Measurements from ENCODE around the gene CIDEB. TPM values are rescaled to one million over a fixed set of nuclear protein-coding genes. Genes with fewer than 3 reads are reported as not detected.
A peak's percentile ranks its signal among the peaks of the same experiment; 100 is the strongest.

Gene CIDEB
- total and polyA plus RNA-seq, 9 of the 15 experiments (the other 6 are each of a cell fraction or from before 2014, with no cell fraction given), result 0.03 to 0.35 (median 0.09) TPM; not detected in 3

- TF ChIP-seq POU5F1 (IDR thresholded peaks at IDR 0.05; ENCODE audit: borderline replicate concordance, low read depth, low read length, partially characterized antibody) (no peak), ZC3H4 (CRISPR knock-in tag; IDR thresholded peaks at IDR 0.05; ENCODE audit: borderline replicate concordance) (no peak), NCOA2 (IDR thresholded peaks at IDR 0.05; ENCODE audit: partially characterized antibody in 2 of 2) (no peak), ZBTB9 (CRISPR knock-in tag; IDR thresholded peaks at IDR 0.05) (no peak), CTBP1 (IDR thresholded peaks at IDR 0.05; ENCODE audit: borderline replicate concordance) (peak; percentile 82; the same call in 1 of the 2 replicates), EWSR1 (IDR thresholded peaks at IDR 0.05; ENCODE audit: borderline replicate concordance, low read depth, partially characterized antibody) (no peak), FOXJ2 (tag; IDR thresholded peaks at IDR 0.05) (no peak), ZNF57 (CRISPR knock-in tag; IDR thresholded peaks at IDR 0.05) (no peak), NFYB (IDR thresholded peaks at IDR 0.05; ENCODE audit: extremely low read depth, insufficient read length) (no peak), POLR3A (IDR thresholded peaks at IDR 0.05; ENCODE audit: borderline replicate concordance, extremely low read depth, insufficient read depth, insufficient read length) (no peak), ZNF143 (CRISPR knock-in tag; IDR thresholded peaks at IDR 0.05) (no peak), BDP1 (IDR thresholded peaks at IDR 0.05; ENCODE audit: insufficient read depth, insufficient read length) (no peak), ZFP30 (CRISPR knock-in tag; IDR thresholded peaks at IDR 0.05; ENCODE audit: borderline replicate concordance) (no peak), JUNB (CRISPR knock-in tag; conservative IDR thresholded peaks at IDR 0.05) (no peak), ELK1 (CRISPR knock-in tag; IDR thresholded peaks at IDR 0.05) (no peak), THRAP3 (IDR thresholded peaks at IDR 0.05; ENCODE audit: borderline replicate concordance) (no peak), STAT6 (CRISPR knock-in tag; IDR thresholded peaks at IDR 0.05) (no peak), ELF1 (tag; IDR thresholded peaks at IDR 0.05) (peak; percentile 89)
- TF ChIP-seq, protein P1, sequence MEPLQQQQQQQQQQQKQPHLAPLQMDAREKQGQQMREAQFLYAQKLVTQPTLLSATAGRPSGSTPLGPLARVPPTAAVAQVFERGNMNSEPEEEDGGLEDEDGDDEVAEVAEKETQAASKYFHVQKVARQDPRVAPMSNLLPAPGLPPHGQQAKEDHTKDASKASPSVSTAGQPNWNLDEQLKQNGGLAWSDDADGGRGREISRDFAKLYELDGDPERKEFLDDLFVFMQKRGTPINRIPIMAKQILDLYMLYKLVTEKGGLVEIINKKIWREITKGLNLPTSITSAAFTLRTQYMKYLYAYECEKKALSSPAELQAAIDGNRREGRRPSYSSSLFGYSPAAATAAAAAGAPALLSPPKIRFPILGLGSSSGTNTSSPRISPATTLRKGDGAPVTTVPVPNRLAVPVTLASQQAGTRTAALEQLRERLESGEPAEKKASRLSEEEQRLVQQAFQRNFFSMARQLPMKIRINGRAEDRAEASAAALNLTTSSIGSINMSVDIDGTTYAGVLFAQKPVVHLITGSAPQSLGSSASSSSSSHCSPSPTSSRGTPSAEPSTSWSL (CRISPR knock-in tag; IDR thresholded peaks at IDR 0.05; ENCODE audit: borderline replicate concordance), result no peak
These were observed 36.5 kb downstream of the CIDEB start, which contains the start of gene RABGGTA (continued) for GRCh38 chr14:24271134-24271833.

Measured in K562 (cell line).